NCI-H1105 (cell line): ENCODE results near the gene STON2.

ENCODE experiments used
- DNase-seq: peaks from one replicate; lab custom pipeline; 2025; lab: John Stamatoyannopoulos, UW

STON2 gene

GRCh38 chr14:81331229-81332021 lies 68.7 kb downstream of the STON2 start:
- DNase-seq: no peak

GRCh38 chr14:81330619-81331122 lies 69.5 kb downstream of the STON2 start:
- DNase-seq: no peak

- DNase-seq: peak; percentile 32
Measured at GRCh38 chr14:81329640-81330381, 70.3 kb downstream of the STON2 start.

GRCh38 chr14:81326451-81326850 lies 73.7 kb downstream of the STON2 start:
- no peak for DNase-seq

GRCh38 chr14:81324011-81324410 lies 76.1 kb downstream of the STON2 start:
- DNase-seq: peak; percentile 62

- no peak for DNase-seq
Measured at GRCh38 chr14:81323093-81323492, 77.0 kb downstream of the STON2 start.

- DNase-seq: no peak
Measured at GRCh38 chr14:81319946-81320345, 80.2 kb downstream of the STON2 start.

- no peak for DNase-seq
Measured at GRCh38 chr14:81319314-81319713, 80.8 kb downstream of the STON2 start.

- peak; percentile 60 for DNase-seq
Measured at GRCh38 chr14:81315341-81315740, 84.8 kb downstream of the STON2 start.

- DNase-seq: no peak
Measured at GRCh38 chr14:81314443-81315175, 85.5 kb downstream of the STON2 start.

GRCh38 chr14:81313775-81314429 lies 86.2 kb downstream of the STON2 start:
- DNase-seq: no peak

- DNase-seq: no peak
Measured at GRCh38 chr14:81313200-81313599, 86.9 kb downstream of the STON2 start.

GRCh38 chr14:81312289-81312876 lies 87.7 kb downstream of the STON2 start:
- no peak for DNase-seq

- peak; percentile 33 for DNase-seq
Measured at GRCh38 chr14:81311778-81312177, 88.3 kb downstream of the STON2 start.

GRCh38 chr14:81311141-81311540 lies 89.0 kb downstream of the STON2 start:
- DNase-seq: no peak

GRCh38 chr14:81310606-81311005 lies 89.5 kb downstream of the STON2 start:
- DNase-seq: no peak

GRCh38 chr14:81309511-81309910 lies 90.6 kb downstream of the STON2 start:
- no peak for DNase-seq

GRCh38 chr14:81305743-81306142 lies 94.4 kb downstream of the STON2 start:
- no peak for DNase-seq

GRCh38 chr14:81305065-81305464 lies 95.1 kb downstream of the STON2 start:
- no peak for DNase-seq

- peak; percentile 6 for DNase-seq
Measured at GRCh38 chr14:81303258-81303935, 96.7 kb downstream of the STON2 start.

GRCh38 chr14:81302638-81303037 lies 97.5 kb downstream of the STON2 start:
- DNase-seq: peak; percentile 8
